ENCODE results near the gene XDH.

Gene XDH

DNA sequence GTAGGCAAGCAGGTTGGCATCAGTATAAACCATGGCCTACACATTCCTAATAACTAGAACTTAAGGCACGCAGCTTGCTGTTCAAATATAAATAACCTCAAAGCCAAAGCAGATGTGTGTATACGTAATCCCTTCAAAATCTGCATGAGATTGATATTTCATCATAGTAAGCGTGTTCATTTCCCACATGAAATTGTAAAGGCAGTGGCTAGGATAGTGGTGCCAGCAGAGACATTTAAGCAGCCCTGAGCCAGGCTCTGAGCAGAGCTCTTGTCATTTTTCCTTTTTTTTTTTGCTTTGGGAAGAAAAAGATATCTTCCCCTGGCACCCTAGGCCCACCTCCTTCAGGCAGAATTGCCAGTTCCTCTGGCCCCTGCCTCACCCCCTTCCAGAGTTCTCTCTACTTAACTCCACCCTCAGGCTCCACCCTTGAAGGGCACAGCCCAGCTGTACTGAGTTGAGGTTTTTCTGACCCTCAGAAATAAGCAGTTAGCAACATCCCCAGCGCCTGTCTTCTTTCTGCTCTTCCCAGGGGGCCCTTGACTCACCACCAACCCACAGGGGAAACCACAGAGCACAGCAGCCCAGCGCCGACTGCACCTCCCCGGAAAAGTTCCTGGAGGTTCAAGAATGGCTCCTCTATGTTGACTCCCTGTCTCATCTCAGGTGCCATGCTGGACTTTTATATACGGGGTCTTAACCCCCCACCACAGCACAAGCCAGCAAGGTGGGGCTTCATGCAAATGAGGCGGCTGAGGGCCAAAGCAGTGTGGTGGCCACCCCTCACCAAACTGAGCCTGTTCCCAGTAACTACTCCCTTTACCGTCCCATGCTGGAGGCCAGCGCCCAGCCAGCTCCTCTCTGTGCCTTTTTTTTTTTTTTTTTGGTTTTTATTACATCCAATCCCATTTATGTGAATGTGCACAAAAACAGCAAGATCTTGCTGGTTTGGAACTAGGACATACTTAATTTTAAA lies 95.9 kb downstream of the XDH start:
- Histone ChIP-seq H3K27me3 (no peaks in the 10 kb centered on the region), H3K9me3 (replicated peaks in 1 of 11) (peaks cover 0 to 15% (median 13%) of the 10 kb centered on the region in 11 experiments; a peak in 17 of 22 replicates), H3K4me2 (peak overlapping the region; percentile 86 to 97 (median 94)), H3K27ac (peak overlapping the region; percentile 79 to 99 (median 96)), H4K20me1 (no peaks in the 10 kb centered on the region), H3K36me3 (no peaks in the 10 kb centered on the region), H3K4me3 (peak overlapping the region; percentile 24 to 63 (median 52); a peak in 15 of 20 replicates), H3K4me1 (peaks cover 72 to 87% (median 83%) of the 10 kb centered on the region in 10 experiments), H3K9ac (peak overlapping the region; percentile 73 to 87 (median 85); a peak in 21 of 22 replicates)
- peak in 8 of 11 experiments; percentile 3 to 68 (median 50); a peak in 10 of 22 replicates for TF ChIP-seq Cebpa-rat (IDR thresholded peaks at IDR 0.05)

DNA sequence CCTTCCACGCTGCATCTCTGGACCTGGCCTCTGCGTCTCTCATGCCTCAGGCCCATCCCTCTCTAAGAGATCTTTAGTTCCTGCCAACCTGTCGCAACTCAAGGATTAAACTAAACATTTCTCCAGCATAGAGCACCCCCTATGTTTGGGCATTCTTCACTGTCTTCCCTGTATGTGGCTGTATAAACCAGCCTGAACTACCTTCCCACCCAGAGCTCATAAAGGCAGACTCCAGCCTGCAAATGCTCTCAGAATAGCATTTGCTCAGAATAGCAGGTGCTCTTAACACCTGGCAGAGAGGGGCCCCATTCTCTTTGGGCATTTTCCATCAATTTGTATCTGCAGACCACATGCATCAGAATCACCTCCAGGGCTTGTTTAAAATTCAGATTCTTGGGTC lies 97.1 kb downstream of the XDH start:
- peaks cover 66 to 86% (median 79%) of the 10 kb centered on the region in 10 experiments for H3K4me1 ChIP-seq
- H4K20me1 ChIP-seq: no peaks in the 10 kb centered on the region
- peak overlapping the region; percentile 86 to 97 (median 94) for H3K4me2 ChIP-seq
- H3K27ac ChIP-seq: peak overlapping the region; percentile 79 to 99 (median 96); a peak in 20 of 22 replicates
- H3K9me3 ChIP-seq (replicated peaks in 1 of 11): peaks cover 0 to 15% (median 13%) of the 10 kb centered on the region in 11 experiments; a peak in 17 of 22 replicates
- H3K4me3 ChIP-seq: no peak overlapping the region
- no peak for TF ChIP-seq Cebpa-rat (IDR thresholded peaks at IDR 0.05)
- peak overlapping the region in 10 of 11 experiments; percentile 73 to 87 (median 86); a peak in 14 of 22 replicates for H3K9ac ChIP-seq
- H3K36me3 ChIP-seq: no peaks in the 10 kb centered on the region
- no peaks in the 10 kb centered on the region for H3K27me3 ChIP-seq

DNA sequence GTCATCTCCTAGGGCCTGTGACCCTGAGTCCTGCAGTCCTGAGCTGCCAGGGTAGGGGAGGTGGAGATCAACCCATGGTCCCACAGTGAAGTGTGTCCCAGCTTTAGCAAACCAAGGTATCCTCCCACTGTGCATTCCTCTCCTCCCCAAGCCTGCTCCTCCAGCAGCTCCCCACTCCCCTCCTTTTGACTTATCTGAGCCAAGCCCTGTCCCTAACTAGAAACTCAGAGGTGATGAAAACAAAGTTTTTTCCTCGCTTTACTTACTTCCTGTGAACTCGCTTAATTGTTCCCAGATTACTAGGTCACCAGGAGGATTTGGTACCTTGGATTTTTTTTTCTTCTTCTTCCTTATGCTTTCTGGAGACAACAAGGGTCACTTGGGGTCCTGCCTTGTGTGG lies 99.8 kb downstream of the XDH start:
- H3K4me2 ChIP-seq: peak overlapping the region in 4 of 11 experiments; percentile 5 to 96 (median 56); a peak in 2 of 22 replicates
- no peaks in the 10 kb centered on the region for H3K27me3 ChIP-seq
- H3K9ac ChIP-seq: no peak overlapping the region
- H3K36me3 ChIP-seq: no peaks in the 10 kb centered on the region
- no peak overlapping the region for H3K4me3 ChIP-seq
- H3K4me1 ChIP-seq: peaks cover 65 to 81% (median 73%) of the 10 kb centered on the region in 10 experiments
- no peak for TF ChIP-seq Cebpa-rat (IDR thresholded peaks at IDR 0.05)
- no peaks in the 10 kb centered on the region for H4K20me1 ChIP-seq
- peaks cover 2 to 18% (median 16%) of the 10 kb centered on the region in 11 experiments; a peak in 20 of 22 replicates for H3K9me3 ChIP-seq (replicated peaks in 1 of 11)
- peak overlapping the region in 3 of 11 experiments; percentile 10 to 97 (median 22); a peak in 3 of 22 replicates for H3K27ac ChIP-seq

- no peak for TF ChIP-seq Cebpa-rat (IDR thresholded peaks at IDR 0.05)
- Histone ChIP-seq H3K4me2 (peak overlapping the region; percentile 28 to 95 (median 89); a peak in 20 of 22 replicates), H3K4me1 (peaks cover 47 to 64% (median 56%) of the 10 kb centered on the region in 10 experiments), H3K27ac (no peak overlapping the region), H3K27me3 (no peaks in the 10 kb centered on the region), H3K9ac (no peak overlapping the region), H3K9me3 (replicated peaks in 1 of 11) (peaks cover 12 to 37% (median 30%) of the 10 kb centered on the region in 11 experiments; a peak in 20 of 22 replicates), H4K20me1 (no peaks in the 10 kb centered on the region), H3K4me3 (no peak overlapping the region), H3K36me3 (no peaks in the 10 kb centered on the region)
Measured at GRCh38 chr2:31312898-31313297, 101.6 kb downstream of the XDH start.

GRCh38 chr2:31304816-31305215 lies 109.7 kb downstream of the XDH start:
- H3K4me2 ChIP-seq: peak overlapping the region in 3 of 11 experiments; percentile 4 to 29 (median 22); a peak in 4 of 22 replicates
- no peaks in the 10 kb centered on the region for H3K36me3 ChIP-seq
- peaks cover 0 to 12% (median 3%) of the 10 kb centered on the region in 10 experiments; a peak in 13 of 20 replicates for H3K4me1 ChIP-seq
- no peak overlapping the region for H3K27ac ChIP-seq
- H3K9ac ChIP-seq: no peak overlapping the region
- peaks cover 10 to 24% (median 15%) of the 10 kb centered on the region in 11 experiments; a peak in 20 of 22 replicates for H3K9me3 ChIP-seq (replicated peaks in 1 of 11)
- TF ChIP-seq Cebpa-rat (IDR thresholded peaks at IDR 0.05): no peak
- H3K27me3 ChIP-seq: no peaks in the 10 kb centered on the region
- no peaks in the 10 kb centered on the region for H4K20me1 ChIP-seq
- H3K4me3 ChIP-seq: no peak overlapping the region

- no peak overlapping the region for H3K27ac ChIP-seq
- no peak overlapping the region for H3K9ac ChIP-seq
- H4K20me1 ChIP-seq: no peaks in the 10 kb centered on the region
- H3K4me2 ChIP-seq: no peak overlapping the region
- H3K9me3 ChIP-seq (replicated peaks in 1 of 11): peaks cover 0 to 10% (median 0%) of the 10 kb centered on the region in 11 experiments; a peak in 4 of 22 replicates
- TF ChIP-seq Cebpa-rat (IDR thresholded peaks at IDR 0.05): no peak
- no peak overlapping the region for H3K4me3 ChIP-seq
- no peaks in the 10 kb centered on the region for H3K36me3 ChIP-seq
- no peaks in the 10 kb centered on the region for H3K27me3 ChIP-seq
- H3K4me1 ChIP-seq: peaks cover 5 to 22% (median 14%) of the 10 kb centered on the region in 10 experiments
Measured at GRCh38 chr2:31302940-31303563, 111.5 kb downstream of the XDH start.

GRCh38 chr2:31300309-31300708 lies 114.2 kb downstream of the XDH start:
- no peaks in the 10 kb centered on the region for H3K9me3 ChIP-seq (replicated peaks in 1 of 11)
- H3K4me3 ChIP-seq: no peak overlapping the region
- peak overlapping the region in 6 of 11 experiments; percentile 12 to 44 (median 30); a peak in 10 of 22 replicates for H3K4me2 ChIP-seq
- H3K4me1 ChIP-seq: peaks cover 21 to 47% (median 34%) of the 10 kb centered on the region in 10 experiments
- no peaks in the 10 kb centered on the region for H3K27me3 ChIP-seq
- H4K20me1 ChIP-seq: no peaks in the 10 kb centered on the region
- no peak overlapping the region for H3K9ac ChIP-seq
- TF ChIP-seq Cebpa-rat (IDR thresholded peaks at IDR 0.05): no peak
- no peak overlapping the region for H3K27ac ChIP-seq
- H3K36me3 ChIP-seq: no peaks in the 10 kb centered on the region

GRCh38 chr2:31299547-31299946 lies 115.0 kb downstream of the XDH start:
- H3K9ac ChIP-seq: no peak overlapping the region
- H3K4me2 ChIP-seq: peak overlapping the region in 8 of 11 experiments; percentile 12 to 44 (median 30); a peak in 14 of 22 replicates
- H3K9me3 ChIP-seq (replicated peaks in 1 of 11): no peaks in the 10 kb centered on the region
- H4K20me1 ChIP-seq: no peaks in the 10 kb centered on the region
- H3K4me1 ChIP-seq: peaks cover 21 to 41% (median 33%) of the 10 kb centered on the region in 10 experiments
- no peak for TF ChIP-seq Cebpa-rat (IDR thresholded peaks at IDR 0.05)
- no peaks in the 10 kb centered on the region for H3K36me3 ChIP-seq
- H3K27me3 ChIP-seq: no peaks in the 10 kb centered on the region
- no peak overlapping the region for H3K27ac ChIP-seq
- no peak overlapping the region for H3K4me3 ChIP-seq

All from BLaER1 treated with 17β-estradiol and CSF1 and Interleukin-3, amounts not matched to agents 10 nM and 100 nM (cell line).